K562 (cell line): ENCODE data around the gene LRRC27. TPM values are rescaled to one million over a fixed set of nuclear protein-coding genes. Genes with fewer than 3 reads are reported as not detected.

Source experiments
- LCOR ChIP-seq: sonication (generic); formaldehyde crosslinking; IDR thresholded peaks from 2 replicates; pipeline ENCODE4 v1.8.0; 2022; ENCODE audit warnings: mild to moderate bottlenecking, missing genetic modification reagents
- polyA plus RNA-seq, 8 experiments: library from polyadenylated mRNA; depleted of rRNA in 4 of 8; stranded (reverse) in 5 of 8; unstranded in 3 of 8; fragments of >200 nt; fragmentation: Nextera tagmentation in 2 of 8; fragmentation: Illumina TruSeq in 1 of 8; extraction: Ambion mirVana in 2 of 8; extraction: Trizol in 1 of 8; gene quantifications; 2 replicates each; pipeline versions ENCODE4 v1.2.1 to v1.2.3, GENCODE V29; 2011 to 2014; ENCODE audit warnings: inconsistent platforms in 1 of 8, missing spikeins in 1 of 8
- total RNA-seq, 7 experiments: library from RNA; depleted of rRNA in 6 of 7; stranded (reverse); fragments of >200 nt in 6 of 7; fragmentation: Illumina TruSeq in 2 of 7; extraction: Trizol in 2 of 7; gene quantifications; 2 replicates each; pipeline versions ENCODE4 v1.2.1 to v1.2.3, GENCODE V29; 2011 to 2021; ENCODE audit warnings: low replicate concordance in 1 of 7
- TF ChIP-seq, protein P1 (sequence below): fragments of 450-650 bp; IDR thresholded peaks from 2 replicates; pipeline ENCODE4 v1.6.1; 2016; ENCODE audit warnings: mild to moderate bottlenecking, moderate library complexity
- TF ChIP-seq, protein P2 (sequence below): IDR thresholded peaks from 2 replicates; pipeline ENCODE4 v1.6.1; 2016; ENCODE audit warnings: missing genetic modification characterization, missing compliant biosample characterization
- TF ChIP-seq, protein P3 (sequence below): fragments of 250-450 bp; sonication (Bioruptor Pico); IDR thresholded peaks from 2 replicates; pipeline ENCODE4 v1.9.0; 2021; ENCODE audit warnings: mild to moderate bottlenecking, inconsistent platforms
- TF ChIP-seq, protein P4 (sequence below): fragments of 200-800 bp; sonication (Bioruptor generic); IDR thresholded peaks from 2 replicates; pipeline ENCODE4 v1.6.1; 2017; ENCODE audit warnings: missing genetic modification characterization, missing compliant biosample characterization

LRRC27 gene
- total and polyA plus RNA-seq, 9 of the 15 experiments (the other 6 are each of a cell fraction or from before 2014, with no cell fraction given), result 0.10 to 2.7 (median 1.4) TPM

DNA sequence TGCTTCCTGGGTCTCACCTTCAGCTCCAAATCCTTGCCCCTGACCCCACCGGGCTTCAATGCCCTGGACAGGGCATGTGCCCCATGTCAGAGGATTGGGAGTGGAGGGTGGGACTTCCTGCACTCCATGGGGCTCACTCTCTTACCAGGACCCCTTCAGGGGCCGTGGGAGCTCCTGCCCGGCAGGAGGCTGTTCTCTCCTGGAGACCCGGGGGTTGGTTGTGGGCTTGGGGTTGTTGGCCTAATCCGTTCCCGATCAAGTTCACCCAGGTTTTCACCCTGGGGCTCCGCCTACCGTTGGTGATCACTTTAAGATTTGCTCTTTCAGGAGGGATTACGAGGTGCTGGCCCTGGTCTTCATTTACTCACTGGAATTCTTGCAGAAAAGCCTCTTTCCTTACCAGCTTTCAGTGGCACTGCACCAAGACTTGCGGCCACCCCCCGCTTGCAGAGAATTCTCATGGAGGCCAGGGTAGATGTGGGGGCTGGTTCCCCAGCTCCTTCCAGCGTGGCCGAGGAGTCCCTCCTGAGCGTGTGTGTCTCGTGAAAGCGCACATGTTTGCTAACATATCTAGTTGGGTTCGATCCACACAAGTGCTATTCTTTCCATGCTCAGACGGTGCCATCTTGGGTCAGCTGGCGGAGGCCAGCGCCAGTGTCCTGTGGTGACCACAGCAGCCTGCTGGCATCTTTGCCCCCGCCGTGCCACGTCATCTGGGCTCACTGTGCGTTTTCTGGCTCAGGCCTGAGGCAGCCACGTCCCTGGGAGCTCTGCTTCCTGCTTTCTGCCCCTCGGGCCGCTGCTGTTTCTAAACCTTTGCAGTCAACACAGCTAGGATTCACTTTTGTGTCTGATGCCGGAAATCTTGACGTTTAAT lies 80.6 kb downstream of the LRRC27 start (continued):
- TF ChIP-seq, protein P1, sequence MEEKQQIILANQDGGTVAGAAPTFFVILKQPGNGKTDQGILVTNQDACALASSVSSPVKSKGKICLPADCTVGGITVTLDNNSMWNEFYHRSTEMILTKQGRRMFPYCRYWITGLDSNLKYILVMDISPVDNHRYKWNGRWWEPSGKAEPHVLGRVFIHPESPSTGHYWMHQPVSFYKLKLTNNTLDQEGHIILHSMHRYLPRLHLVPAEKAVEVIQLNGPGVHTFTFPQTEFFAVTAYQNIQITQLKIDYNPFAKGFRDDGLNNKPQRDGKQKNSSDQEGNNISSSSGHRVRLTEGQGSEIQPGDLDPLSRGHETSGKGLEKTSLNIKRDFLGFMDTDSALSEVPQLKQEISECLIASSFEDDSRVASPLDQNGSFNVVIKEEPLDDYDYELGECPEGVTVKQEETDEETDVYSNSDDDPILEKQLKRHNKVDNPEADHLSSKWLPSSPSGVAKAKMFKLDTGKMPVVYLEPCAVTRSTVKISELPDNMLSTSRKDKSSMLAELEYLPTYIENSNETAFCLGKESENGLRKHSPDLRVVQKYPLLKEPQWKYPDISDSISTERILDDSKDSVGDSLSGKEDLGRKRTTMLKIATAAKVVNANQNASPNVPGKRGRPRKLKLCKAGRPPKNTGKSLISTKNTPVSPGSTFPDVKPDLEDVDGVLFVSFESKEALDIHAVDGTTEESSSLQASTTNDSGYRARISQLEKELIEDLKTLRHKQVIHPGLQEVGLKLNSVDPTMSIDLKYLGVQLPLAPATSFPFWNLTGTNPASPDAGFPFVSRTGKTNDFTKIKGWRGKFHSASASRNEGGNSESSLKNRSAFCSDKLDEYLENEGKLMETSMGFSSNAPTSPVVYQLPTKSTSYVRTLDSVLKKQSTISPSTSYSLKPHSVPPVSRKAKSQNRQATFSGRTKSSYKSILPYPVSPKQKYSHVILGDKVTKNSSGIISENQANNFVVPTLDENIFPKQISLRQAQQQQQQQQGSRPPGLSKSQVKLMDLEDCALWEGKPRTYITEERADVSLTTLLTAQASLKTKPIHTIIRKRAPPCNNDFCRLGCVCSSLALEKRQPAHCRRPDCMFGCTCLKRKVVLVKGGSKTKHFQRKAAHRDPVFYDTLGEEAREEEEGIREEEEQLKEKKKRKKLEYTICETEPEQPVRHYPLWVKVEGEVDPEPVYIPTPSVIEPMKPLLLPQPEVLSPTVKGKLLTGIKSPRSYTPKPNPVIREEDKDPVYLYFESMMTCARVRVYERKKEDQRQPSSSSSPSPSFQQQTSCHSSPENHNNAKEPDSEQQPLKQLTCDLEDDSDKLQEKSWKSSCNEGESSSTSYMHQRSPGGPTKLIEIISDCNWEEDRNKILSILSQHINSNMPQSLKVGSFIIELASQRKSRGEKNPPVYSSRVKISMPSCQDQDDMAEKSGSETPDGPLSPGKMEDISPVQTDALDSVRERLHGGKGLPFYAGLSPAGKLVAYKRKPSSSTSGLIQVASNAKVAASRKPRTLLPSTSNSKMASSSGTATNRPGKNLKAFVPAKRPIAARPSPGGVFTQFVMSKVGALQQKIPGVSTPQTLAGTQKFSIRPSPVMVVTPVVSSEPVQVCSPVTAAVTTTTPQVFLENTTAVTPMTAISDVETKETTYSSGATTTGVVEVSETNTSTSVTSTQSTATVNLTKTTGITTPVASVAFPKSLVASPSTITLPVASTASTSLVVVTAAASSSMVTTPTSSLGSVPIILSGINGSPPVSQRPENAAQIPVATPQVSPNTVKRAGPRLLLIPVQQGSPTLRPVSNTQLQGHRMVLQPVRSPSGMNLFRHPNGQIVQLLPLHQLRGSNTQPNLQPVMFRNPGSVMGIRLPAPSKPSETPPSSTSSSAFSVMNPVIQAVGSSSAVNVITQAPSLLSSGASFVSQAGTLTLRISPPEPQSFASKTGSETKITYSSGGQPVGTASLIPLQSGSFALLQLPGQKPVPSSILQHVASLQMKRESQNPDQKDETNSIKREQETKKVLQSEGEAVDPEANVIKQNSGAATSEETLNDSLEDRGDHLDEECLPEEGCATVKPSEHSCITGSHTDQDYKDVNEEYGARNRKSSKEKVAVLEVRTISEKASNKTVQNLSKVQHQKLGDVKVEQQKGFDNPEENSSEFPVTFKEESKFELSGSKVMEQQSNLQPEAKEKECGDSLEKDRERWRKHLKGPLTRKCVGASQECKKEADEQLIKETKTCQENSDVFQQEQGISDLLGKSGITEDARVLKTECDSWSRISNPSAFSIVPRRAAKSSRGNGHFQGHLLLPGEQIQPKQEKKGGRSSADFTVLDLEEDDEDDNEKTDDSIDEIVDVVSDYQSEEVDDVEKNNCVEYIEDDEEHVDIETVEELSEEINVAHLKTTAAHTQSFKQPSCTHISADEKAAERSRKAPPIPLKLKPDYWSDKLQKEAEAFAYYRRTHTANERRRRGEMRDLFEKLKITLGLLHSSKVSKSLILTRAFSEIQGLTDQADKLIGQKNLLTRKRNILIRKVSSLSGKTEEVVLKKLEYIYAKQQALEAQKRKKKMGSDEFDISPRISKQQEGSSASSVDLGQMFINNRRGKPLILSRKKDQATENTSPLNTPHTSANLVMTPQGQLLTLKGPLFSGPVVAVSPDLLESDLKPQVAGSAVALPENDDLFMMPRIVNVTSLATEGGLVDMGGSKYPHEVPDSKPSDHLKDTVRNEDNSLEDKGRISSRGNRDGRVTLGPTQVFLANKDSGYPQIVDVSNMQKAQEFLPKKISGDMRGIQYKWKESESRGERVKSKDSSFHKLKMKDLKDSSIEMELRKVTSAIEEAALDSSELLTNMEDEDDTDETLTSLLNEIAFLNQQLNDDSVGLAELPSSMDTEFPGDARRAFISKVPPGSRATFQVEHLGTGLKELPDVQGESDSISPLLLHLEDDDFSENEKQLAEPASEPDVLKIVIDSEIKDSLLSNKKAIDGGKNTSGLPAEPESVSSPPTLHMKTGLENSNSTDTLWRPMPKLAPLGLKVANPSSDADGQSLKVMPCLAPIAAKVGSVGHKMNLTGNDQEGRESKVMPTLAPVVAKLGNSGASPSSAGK, result no peak
- TF ChIP-seq, protein P2, sequence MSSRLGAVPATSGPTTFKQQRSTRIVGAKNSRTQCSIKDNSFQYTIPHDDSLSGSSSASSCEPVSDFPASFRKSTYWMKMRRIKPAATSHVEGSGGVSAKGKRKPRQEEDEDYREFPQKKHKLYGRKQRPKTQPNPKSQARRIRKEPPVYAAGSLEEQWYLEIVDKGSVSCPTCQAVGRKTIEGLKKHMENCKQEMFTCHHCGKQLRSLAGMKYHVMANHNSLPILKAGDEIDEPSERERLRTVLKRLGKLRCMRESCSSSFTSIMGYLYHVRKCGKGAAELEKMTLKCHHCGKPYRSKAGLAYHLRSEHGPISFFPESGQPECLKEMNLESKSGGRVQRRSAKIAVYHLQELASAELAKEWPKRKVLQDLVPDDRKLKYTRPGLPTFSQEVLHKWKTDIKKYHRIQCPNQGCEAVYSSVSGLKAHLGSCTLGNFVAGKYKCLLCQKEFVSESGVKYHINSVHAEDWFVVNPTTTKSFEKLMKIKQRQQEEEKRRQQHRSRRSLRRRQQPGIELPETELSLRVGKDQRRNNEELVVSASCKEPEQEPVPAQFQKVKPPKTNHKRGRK (tag), result no peak
- TF ChIP-seq, protein P3, sequence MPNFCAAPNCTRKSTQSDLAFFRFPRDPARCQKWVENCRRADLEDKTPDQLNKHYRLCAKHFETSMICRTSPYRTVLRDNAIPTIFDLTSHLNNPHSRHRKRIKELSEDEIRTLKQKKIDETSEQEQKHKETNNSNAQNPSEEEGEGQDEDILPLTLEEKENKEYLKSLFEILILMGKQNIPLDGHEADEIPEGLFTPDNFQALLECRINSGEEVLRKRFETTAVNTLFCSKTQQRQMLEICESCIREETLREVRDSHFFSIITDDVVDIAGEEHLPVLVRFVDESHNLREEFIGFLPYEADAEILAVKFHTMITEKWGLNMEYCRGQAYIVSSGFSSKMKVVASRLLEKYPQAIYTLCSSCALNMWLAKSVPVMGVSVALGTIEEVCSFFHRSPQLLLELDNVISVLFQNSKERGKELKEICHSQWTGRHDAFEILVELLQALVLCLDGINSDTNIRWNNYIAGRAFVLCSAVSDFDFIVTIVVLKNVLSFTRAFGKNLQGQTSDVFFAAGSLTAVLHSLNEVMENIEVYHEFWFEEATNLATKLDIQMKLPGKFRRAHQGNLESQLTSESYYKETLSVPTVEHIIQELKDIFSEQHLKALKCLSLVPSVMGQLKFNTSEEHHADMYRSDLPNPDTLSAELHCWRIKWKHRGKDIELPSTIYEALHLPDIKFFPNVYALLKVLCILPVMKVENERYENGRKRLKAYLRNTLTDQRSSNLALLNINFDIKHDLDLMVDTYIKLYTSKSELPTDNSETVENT, result no peak
- no peak for TF ChIP-seq LCOR
- TF ChIP-seq, protein P4, sequence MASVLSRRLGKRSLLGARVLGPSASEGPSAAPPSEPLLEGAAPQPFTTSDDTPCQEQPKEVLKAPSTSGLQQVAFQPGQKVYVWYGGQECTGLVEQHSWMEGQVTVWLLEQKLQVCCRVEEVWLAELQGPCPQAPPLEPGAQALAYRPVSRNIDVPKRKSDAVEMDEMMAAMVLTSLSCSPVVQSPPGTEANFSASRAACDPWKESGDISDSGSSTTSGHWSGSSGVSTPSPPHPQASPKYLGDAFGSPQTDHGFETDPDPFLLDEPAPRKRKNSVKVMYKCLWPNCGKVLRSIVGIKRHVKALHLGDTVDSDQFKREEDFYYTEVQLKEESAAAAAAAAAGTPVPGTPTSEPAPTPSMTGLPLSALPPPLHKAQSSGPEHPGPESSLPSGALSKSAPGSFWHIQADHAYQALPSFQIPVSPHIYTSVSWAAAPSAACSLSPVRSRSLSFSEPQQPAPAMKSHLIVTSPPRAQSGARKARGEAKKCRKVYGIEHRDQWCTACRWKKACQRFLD (CRISPR knock-in tag), result no peak
